NCI-H1436 (cell line): Measurements from ENCODE around the gene LMAN2.

Experiments used
- DNase-seq: peaks from one replicate; lab custom pipeline; 2025; lab: John Stamatoyannopoulos, UW

The LMAN2 gene

DNA sequence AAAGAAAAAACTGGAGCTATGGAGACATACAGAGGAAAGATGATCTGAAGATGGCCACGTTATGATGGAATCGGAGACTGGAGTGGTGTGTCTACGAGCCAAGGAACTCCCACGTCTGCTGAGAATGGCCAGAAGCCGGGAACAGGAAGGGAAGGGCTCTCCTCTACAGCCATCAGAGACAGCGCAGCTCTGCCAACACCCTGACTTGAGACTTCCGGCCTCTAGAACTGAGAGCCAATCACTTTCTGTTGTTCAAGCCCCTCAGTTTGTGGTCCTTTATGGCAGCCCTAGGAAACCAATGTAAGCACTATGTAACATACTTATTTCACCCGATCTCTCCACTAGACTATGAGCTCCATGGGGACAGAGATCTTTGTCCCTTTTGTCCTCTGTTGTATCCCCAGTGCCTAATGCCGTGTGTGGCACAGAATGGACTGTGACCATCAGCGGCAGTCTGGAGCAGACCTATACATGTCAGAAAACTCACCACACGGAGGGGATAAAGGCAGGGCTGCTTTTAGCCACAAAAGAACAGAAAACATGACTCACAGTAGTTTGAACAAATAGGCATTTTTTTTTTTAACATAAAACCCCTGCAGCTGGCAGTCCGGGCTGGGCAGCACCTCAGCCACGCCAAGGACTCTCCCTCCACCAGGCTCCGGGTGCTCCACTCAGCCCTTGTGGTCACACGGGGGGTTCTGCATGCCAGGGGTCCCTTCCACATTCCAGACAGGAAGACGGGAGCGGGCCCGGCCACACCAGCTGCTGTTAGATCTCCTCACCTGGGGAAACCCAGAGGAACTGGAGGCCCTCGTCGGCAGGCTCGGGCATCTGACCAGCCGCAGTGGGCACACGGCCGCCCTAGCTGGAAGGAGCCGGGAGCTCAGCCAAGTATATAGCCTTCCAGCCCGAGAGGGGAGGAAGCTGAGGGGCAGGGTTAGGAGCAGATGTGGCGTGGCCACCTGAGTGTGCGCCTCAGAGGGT lies 23.6 kb downstream of the LMAN2 start:
- DNase-seq, result no peak

DNA sequence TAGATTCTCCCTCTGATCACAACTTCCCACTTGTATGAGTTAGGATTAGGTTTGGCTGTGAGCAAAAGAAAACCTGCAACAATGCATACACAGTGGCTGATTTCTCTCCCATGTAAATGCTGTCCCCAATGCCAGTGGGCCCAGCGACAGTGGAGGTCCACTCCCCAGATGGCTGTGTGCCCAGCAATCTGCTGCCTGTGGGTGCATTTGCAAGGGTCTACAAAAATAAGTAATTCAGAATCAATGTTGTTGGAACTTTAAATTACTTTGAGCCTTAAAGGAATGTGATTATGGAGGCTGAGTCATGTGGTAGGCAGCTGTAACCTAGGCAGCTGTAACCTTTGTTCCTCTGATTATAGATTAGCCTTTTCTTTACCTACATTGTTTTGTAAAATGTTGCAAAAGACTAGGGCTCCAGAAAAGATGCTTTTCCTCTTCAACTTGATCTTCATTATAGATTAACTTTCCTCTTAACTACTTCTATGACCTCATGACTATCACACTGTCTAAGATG lies 25.5 kb downstream of the LMAN2 start:
- DNase-seq, result no peak

DNA sequence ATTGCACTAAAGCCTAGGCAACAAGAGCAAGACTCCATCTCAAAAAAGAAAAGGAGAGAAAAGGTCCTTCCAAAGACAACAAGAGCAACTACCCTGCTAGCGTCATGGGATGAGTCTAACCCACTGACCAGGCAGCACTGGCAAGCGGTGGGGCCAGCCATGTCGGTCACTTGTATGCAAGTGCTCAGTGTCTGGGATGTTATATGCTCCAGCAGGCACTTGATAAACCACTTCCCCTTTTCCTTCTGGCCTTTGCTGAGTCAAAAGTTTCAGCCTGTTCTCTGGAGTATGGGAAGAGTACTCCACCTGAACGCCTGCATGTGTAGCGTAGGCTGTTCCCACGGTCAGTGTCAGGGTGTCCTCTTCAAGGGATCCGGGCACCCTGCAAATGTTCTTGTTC lies 30.6 kb downstream of the LMAN2 start:
- no peak for DNase-seq

DNA sequence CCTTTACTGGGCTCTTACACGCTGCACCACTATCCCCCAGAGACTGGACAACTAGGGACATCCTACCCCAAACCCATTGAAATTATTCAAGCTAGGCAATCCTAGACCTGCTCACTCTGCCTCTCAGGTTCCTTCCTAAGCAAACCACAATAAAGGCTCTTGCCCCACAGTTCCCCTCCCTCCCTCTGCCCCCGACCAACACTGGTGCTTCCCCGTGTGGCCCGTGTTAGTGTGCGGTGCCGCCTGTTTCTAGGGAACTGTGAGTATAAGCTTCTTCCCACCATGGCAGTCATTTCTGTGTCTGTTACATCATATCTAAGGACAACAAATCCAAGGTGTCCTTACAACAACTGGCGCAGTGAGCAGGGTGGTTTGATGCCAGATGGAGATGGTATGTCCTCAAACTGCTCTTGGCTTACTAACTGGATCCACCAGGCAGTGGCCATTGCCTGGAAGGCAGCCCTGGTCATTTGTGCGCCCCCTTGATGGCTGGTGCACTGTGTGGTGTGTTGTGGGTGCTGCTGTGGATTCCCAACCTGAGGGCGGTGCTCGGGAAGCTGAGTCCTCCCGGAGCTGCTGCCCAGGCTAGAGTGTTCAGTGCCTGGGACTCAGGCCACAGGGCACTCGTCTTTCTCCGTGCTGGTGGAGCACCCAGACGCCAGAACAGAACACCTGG lies 31.4 kb downstream of the LMAN2 start:
- DNase-seq, result no peak

DNA sequence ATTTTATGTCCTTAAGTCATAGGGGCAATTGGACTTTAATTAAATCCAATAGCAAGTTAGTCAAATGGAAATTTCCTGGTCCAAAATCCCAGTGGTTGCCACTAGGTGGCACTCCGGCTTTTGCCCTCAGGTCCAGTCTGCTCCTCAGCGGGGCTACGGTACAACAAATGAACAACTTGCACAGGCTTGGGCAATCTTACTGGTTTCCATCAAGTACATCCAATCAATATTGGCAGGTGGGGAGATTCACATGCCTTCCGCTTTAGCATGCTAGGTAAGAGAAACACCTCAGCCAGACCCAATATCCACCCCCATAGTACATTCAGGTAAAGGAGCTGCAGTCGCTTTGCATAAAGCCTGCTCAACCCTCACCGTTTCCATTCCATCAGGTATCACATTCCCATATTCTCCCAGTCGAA lies 33.5 kb downstream of the LMAN2 start:
- no peak for DNase-seq

DNA sequence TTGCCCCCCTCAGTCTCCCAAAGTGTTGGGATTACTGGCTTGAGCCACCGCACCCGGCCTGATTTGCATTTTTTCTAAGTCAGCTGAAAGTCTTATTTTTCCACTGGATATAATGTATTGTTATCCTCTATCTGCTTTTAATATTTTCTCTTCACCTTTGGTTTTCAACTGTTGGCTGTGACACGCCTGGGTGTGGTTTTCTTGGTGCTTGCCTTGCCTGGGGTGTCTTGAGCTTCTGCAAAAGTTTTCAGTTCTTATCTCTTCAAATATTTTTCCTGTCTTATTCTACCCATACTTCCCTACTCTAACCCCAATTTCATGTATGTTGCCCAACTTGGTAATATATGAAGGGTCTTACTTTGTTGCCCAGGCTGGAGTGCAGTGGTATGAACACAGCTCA lies 35.5 kb downstream of the LMAN2 start:
- no peak for DNase-seq

DNA sequence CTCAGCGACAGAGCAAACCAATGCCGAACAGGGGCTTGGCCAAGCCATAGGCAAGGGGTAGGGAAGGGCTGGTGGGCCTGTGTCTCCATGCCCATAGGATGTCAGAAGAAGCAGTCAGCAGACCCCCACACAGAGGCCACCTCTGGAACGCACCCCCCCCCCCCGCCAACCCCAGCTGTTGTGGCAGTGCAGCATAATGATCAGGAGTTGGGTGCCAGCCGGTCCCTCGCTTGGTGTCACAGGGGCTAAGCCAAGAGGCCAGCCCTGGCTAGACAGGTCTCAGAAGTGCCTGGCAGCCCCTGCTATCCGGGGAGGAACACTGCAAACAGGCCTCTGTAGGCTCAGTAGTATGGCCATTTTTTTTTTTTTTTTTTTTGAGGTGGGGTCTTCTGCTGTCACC lies 36.1 kb downstream of the LMAN2 start:
- DNase-seq, result no peak

DNA sequence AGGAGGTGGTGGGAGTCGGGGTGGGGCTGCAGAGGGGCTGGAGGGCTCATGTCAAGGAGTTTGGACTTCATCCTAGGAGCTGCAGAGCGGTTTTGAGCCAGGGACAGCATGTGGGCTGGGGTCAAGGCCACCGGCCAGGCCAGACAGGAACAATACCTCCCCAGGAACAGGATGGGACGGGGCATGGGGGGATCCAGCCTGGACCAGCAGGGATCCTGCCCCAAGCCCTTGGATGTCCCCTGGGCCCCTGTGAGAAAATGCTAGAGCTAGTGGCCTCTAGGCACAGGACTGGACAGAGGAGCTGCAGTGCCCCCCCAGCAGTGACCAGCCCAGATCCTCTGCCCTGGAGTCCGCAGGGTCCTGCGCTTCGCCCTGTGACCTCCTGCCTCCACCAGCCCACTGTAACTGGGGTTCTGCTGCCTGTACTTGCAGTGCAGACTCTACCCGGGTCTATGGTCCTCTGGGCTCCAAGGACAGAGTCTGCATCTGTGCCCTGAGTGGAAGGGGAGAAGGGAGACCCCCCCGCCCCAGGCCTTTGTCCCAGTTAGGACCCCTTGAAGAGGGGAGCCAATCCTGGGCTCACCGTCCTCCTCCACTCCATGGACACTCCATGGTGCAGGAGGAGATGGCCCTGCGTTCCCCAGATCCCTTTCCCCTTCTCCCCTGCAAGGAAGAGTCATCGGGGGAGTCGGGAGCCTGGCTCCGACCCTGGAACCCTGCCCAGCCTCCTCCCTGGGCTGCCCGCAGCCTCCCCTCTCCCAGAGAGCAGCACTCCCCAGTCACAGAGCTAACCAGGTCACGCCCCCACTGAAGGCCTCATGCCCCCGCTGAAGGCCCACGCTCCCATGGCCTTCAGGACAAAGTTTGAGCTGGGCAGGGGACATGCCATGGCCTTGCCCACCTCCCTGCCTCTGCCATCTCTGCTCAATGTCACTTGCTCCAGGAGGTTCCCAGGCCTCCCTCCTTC lies 36.8 kb downstream of the LMAN2 start:
- no peak for DNase-seq

DNA sequence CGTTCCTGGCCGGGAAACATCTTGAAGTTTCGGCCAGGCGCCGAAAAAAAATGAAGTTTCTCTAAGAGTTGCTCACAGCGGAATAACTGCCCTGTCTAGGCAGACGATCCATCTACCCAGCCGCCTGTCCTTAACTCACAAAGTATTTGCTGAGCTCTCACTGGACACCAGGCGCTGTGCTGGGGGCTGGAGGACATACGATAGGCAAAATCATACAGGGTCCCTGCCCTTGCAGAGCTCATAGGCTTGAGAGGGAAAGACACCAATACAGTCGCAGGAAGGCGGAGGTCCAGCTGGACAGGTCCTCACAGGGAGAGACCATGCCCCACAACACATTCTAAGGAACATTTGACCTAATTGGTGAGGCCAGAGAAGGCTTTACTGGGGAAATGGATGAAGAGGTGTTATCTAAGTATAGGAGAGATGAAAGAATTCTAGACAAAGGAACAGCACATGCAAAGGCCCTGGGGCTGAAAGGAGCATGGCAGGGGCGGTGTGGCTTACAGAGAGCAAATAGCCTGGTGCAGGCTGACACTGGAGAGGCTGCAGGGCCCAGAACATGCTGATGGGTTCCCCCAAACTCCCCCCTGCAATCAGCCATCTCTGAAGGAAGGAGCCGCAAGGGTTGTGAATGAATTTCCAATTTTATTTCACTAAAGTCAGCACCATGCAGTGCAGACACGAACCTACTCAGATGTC lies 37.8 kb downstream of the LMAN2 start:
- DNase-seq, result no peak

DNA sequence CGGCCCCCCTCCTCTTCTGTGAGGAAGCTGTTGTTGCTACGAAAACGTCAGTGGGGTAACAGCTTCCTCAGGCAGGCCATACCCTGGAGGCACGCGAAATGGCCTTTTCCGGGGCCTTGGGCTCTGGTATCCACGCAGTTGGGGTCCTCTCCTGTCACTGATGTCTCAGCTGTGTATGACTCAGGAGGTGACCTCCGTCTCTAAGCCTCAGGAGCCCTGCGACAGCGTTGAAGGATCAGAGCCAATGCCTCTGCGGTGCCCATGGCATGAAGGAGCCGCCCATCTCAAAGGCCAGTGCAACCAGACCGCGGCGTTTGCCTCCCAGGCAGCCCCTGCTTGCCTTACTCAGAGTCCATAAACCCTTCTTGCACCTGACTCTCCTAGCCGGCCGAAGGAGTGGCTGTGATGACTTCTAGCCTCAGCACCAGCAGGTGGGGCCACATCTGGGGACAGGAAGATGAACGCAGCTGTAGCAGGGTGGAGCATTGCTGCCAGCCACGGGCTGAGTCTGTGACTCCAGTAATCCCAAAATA lies 38.8 kb downstream of the LMAN2 start:
- DNase-seq, result no peak

DNA sequence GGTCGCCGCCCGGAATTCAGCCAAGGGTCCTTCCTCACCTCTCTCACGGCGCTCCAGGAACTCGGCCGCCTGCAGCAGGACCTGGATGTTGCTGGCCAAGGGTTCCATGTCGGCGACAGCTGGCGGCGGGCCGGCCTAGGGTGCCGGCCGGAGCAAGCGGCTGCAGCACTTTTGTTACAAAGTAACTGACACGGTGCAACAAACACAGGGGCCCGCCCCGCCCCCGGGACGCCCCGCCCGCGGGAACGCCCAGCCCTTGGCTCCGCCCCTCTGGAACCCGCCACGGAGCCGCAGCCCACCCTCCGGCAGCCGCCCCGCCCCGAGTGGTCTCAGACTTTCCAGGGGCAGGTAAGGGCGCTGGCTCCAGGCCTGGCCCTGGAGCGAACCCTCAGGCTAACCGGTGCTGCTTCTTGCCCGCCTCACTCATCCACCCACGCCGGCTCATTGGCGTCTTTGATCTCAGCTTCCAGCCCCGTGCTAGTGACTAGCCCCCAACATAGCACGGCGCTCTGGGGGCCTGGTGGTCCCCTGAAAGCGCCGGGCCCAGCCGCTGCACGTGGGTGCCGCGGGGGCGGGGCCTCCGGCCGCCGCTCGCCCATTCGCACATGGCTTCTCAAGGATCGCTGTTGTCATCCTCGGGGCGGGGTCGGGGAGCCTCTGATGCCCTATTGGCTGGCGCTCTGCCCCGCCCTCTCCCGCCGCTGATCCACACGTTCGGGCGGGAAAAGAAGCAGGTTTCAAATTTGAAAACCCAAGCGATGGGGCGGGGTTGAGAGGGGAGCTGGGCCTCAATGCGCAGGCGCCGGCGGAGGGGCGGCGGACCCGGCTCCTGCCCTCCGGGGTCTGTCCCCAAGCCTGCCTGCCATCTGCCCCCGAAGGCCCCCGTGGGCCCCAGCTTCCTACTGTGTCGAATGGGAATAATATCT lies 39.5 kb downstream of the LMAN2 start, which contains the start of gene MXD3:
Gene MXD3, minus strand, starts transcription at position 176 of the 926 bp plus-strand sequence. Its CDS starts 68 bp downstream, at position 108.
- peak; percentile 86 for DNase-seq

DNA sequence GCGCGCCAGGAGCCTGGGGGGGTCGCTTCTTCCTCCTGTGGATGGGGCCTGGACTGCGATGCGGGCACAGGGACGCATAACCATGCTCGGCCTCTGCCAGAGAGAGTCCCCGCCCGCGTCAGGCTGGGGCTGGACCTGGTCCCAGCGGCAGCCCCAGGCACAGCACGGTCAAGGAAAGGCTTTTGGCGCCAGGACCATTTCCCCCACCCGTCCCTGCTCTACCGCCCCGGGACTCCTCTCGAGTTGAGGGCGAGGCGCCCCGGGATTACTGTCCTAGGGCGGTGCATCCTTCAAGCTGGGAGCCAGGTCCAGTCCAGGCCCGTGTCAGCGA lies 40.1 kb downstream of the LMAN2 start:
- DNase-seq, result no peak

DNA sequence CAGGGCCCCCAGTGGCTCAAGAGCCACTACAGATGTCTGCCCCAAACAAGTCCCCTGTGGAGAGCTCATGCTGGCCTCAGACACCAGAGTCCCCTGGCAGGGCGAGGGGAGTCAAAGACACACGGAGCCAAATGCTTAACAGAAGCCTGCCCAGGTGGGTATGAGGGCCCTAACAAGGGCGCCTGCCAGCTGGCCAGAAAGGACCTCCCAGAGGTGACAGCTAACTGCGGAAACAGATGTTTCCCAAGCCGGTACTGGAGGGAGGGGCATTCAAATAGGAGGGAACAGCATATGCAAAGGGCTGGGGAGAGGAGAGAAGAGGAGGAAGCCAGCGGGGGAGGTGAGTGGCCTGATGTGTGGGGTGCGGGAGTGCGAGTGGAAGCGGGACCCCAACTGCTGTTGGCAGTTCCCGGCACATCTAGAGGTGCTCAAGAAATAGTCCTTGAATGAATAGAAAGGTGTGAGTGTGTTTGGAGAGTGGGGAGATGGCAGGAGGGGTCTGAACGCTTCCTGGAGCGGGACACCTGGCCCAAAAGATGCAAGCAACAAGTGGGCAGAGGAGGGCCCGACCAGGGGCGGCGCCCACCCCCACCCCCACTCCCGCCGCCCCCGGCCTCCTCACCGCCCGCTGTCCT lies 40.6 kb downstream of the LMAN2 start:
- DNase-seq, result no peak

DNA sequence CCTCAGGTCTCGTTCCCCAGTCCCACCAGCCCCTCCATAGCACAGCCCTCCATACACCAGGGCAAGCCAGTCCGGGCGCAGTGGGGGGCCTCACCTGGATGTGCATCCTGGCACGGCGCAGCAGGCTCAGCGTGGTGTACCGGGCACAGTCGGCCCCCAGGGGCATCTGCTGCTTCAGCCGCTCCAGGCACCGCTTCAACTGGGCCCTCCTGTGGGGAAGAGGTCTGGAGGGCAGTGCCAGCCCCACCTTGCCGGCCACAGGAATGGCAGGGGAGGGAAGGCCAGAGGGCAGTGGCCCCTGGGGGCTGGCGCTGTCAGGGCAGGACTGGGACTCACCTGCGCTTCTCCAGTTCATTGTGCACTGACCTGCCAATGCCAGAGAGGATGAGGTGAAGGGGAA lies 41.1 kb downstream of the LMAN2 start:
- no peak for DNase-seq

DNA sequence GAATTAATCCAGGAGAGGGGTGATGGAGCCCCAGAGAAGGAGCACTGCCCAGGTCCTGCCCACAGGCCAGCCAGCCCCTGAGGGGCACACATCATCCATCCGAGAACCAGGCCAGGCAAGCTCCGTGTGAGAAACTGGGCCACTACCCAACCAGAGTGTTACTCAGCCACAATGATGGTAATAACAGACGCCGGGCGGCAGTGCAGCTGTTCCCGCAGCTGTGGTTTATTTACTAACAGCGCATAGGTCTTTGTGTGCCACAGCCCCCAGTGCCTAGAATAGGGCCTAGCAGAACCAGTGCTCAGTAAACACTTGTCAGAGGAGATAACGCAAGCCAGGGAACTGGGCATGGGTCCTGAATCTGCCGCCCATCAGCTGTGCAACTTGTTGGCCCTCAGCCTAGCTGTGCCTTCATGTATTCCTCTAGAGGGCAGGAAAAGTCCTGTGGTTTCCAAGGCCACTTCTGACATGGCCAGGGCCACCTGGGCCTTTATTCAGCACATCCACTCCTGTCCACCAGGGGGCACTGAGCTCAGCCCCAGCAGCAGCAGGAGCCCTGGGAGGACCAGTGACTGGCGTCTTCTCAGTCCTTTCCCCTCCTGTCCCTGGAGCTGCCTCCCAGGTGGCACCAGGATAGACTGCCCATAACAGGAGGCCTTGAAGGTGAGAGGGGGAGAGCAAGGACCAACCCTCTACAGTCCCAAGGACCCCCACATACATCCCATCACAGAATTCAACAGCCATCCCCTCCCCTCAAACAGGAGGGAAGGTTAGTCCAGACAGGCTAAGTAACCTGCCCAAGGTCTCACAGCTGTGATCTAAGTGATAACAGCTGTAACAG lies 41.9 kb downstream of the LMAN2 start:
- DNase-seq, result peak; percentile 44

DNA sequence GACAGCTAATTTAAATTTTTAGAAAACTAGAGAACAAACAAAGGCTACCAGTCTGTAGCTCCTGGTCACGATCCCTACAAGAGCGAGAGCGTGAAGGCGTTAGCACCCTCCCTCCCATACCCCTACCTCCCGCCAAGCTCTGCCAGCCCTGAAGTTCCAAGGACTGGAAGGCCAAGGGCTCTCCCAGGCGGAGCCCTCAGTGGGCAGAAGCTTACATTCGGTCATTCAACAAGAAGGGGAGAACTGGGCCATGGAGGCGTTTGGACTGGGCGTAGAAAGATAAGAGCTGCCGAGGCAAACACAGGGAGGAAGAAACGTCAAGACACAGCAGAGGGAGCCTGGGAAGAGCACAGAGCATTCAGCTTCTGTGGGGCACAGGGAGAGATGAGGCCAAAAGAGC lies 42.7 kb downstream of the LMAN2 start:
- DNase-seq, result no peak

DNA sequence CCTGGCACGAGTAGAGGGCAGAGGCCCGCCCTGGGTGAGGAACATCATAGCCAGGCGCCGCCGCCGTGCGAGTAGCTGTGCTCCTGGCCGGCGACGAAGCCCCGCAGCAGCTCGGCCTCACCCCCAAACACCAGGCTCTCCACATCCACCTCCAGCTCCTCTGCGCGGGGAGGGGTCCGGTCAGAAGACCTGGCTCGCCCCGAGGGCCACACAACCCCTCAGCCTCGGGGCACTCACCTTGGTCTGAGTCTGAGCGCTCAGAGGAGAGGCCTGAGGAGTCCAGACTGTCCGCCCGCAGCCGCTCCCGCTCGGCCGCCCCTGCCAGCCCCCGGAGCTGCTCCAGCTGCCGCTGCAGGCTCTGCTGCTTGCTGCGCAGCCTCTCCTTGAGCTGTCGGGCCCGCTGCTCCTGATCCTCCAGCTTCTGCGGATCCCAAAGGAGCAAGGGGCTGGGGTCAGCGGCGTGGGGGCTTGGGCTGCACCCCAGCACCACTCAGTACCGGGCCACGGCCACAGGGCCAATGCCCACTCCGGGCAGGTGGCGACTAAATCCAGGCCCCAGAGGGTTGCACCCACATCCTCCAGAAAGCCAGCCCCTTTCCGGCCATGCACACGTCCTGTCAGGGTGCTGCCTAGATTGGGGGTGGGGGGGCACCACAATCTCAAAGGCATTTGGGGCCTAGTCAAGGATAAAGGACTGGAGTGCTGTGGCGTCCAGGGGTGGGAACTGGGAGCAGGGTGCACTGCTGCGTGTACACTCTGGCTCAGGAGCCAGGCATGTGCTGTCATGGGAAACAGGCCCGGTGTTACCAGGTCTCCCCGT lies 43.7 kb downstream of the LMAN2 start:
- no peak for DNase-seq
